HG02678 (cell line): Measurements from ENCODE around the gene PGLYRP2.

Experiments used
- ATAC-seq: cut with Tn5 transposase; IDR thresholded peaks from one replicate; pipeline ENCODE4 v1.9.1; 2021; ENCODE audit warnings: mild to moderate bottlenecking, moderate library complexity; ENCODE audit not compliant: unreplicated experiment

Gene PGLYRP2

GRCh38 chr19:15442142-15442920 is 37.0 kb downstream of the PGLYRP2 start:
- ATAC-seq: no peak

GRCh38 chr19:15441317-15441716 is 38.0 kb downstream of the PGLYRP2 start:
- no peak for ATAC-seq

DNA sequence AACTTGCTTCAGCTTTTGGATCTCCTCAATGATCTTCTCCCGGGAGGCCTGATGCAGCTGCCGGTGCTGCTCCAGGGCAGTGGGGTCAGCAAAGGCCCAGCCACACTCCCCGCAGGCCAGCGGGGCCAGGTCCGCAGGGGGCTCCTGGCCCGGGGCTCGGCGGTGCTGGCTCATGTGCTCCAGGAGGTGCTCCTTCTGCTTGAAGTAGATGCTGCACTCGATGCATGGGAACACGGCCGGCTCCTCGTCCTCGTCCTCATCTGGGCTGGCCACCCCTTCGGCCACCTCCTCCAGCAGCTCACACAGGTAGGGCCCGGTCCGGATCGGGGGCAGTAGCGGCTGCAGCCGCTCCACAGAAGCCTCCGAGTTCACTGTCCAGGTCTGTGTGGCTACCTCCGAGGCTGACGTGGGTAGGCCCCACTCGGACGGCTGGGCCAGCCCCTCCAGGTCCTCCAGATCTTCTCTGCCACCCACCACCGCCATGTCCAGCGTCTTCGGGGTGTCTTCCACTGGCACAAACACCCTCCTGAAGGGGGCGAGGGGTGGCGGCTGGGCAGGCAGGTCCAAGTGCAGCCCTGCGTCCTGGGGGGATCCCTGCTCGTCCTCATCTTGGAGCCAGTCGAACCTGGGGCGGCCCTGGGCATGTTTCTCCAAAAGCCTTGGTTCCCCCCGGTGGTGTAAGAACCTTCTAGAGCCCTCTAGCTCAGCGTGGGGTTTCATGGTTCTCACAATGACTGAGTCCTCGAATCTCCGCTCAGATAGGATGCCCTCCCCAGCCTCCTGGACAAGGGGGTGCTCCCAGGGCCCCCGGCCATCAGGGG is 39.3 kb downstream of the PGLYRP2 start:
- ATAC-seq: no peak

DNA sequence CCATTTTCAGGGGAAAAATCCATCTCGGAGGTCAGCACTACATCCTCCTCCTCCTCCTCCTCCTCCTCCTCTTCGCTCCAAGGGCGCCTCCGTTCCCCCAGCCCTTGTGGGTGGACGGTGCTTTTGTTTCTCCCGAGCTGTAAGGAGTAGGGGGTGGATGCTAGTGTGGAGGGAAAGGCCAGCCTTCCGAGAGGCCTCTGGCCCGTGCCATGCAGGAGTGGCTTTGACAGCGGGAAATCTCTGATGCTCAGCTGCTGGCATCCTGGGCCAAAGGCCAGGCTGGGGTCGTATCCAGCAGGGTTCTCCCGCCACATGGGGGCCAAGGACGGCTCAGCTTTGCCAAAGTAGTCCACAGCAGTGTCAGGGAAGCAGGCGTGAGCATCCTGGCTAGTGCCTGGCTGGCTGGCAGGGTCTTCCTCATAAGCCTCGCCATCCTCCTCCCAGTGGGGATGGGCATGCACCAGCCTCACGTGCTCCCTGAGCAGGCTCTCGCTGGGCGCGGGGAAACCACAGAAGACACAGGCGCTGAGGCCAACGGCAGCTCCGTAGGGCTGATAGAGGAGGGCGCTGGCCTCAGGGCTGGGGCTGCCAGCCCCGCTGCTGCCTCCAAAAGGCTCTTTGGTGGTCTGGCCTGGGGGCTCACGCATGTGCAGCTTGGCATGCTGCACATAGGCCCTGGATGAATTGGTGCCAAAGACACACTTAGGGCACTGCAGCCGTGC is 40.1 kb downstream of the PGLYRP2 start:
- no peak for ATAC-seq

DNA sequence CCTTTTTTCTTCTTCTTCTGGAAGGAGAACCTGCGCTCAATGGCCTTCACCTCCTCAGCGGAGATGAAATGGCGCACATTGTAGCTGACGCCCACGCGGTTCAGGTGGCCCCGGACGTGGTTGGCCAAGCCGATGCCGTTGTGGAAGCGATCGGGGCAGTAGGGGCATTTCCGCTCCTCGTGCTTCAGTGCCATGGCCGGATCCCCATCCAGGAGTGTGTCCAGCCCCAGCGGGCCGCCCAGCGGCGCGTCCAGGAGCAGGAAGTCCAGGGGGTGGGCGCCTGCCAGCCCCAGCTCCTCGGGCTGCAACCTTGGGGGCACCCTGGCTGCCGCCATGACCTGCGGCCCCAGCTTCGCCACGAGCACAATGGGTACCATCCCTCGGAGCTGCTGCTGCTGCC is 40.7 kb downstream of the PGLYRP2 start:
- ATAC-seq: no peak

- no peak for ATAC-seq
Measured at GRCh38 chr19:15438124-15438496, 41.2 kb downstream of the PGLYRP2 start.

GRCh38 chr19:15437355-15438123 is 41.8 kb downstream of the PGLYRP2 start:
- ATAC-seq: no peak

DNA sequence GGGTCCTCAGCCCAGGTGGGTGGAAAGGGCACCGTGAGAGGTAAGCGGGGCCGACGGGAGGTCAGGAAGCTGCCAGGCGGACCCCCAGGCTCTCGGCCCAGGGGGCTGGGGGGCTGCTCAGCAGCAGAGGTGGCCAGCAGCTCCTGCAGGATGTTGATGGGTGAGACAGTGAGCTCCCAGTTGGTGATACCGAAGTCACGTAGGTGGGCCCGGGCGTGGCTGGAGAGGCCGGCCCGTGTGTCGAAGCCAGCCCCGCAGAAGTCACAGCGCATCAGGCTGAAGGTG is 42.5 kb downstream of the PGLYRP2 start:
- ATAC-seq: no peak

DNA sequence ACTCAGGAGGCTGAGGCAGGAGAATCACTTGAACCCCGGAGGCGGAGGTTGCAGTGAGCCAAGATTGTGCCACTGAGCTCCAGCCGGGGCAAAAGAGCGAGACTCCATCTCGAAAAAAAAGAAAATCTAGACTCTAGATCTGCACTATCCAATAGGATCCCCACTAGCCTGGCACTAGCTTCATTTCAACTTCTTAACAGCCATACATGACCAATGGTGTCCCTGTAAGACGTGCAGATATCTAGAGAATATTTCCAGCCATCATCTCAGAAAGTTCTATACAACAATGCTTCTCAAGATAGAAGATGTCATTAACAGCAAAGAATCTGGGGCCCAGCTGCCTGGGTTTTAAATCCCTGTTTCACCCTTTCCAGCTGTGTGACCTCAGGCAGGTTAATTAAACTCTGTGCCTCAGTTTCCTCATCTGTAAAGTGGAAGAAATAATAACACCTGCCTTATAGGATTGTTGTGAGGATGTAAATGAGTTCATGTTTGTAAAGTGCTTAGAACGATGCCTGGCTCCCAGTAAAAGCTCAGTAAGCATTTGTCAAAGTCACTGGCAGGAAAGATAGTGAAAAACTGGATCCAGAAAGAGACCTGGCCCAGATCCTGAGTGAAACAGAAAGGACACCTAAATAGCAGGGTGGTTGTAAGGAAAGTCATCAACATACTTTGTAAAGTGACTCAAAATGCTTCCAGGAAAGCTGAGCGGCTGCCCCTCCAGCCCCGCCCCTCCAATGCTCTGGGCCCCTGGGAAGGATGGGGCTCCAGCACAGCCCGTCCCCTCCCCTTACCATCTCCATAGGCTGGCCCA is 43.1 kb downstream of the PGLYRP2 start:
- ATAC-seq: no peak

- no peak for ATAC-seq
Measured at GRCh38 chr19:15433519-15434069, 45.7 kb downstream of the PGLYRP2 start.

- ATAC-seq: peak; percentile 71
Measured at GRCh38 chr19:15432629-15433518, 46.4 kb downstream of the PGLYRP2 start.

DNA sequence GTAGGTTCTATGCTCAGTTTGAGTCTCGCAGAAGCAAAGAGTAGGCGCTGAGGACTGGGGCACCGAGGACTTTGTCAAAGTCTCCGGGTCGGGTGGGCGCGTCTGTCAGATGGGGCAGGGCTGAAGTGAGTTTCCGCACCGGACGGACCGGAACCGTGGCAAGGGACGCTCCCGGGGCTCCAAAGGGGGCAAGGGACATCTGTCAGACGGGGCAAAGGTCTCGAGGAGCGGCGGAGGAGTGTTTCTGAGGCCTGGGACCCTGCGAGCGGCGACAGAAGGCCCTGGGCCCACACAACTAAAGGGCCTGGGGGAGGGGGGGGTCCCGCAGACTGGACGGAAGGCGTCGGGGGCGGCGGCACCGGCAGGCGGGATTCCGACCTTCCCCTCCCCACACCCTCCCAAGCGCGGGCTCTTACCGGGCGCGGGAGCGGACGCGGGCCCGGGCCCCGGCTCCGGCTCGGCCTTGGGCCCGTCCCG is 47.2 kb downstream of the PGLYRP2 start:
- peak; percentile 7 for ATAC-seq

DNA sequence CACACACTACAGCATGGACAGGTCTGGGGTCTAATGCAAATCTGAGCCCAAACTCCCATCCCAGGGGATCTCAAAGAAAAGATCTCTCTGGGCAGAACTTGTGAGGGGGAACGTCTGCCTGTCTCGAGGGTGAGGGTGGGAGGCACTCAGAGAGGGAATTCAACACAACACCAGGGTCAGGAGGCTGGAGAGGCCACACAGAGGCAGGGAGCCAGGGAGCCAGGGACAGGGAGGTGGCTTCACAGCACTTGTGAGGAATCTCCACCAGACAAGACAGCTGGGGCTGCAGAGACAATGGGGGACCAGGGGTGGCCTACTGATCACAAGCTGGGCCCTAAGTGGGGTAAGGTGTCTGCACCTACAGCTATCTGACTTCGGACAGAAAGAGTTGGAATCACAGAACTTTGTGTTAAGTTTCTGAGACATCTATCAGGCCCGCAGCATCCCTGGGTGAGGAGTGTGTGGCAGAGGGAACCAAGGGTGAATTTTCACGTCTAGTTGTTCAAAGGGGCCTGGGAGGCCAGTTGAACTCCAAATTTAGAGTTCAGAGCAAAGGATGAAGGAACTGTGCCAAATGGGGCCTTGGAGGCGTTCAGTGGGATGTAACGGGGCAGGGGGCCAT is 47.8 kb downstream of the PGLYRP2 start:
- ATAC-seq: no peak

GRCh38 chr19:15430526-15431120 is 48.7 kb downstream of the PGLYRP2 start:
- ATAC-seq: no peak

GRCh38 chr19:15429825-15430467 is 49.4 kb downstream of the PGLYRP2 start:
- ATAC-seq: no peak

GRCh38 chr19:15428956-15429824 is 50.1 kb downstream of the PGLYRP2 start:
- ATAC-seq: no peak
